ENCODE results near the gene VAV1.

Gene VAV1

DNA sequence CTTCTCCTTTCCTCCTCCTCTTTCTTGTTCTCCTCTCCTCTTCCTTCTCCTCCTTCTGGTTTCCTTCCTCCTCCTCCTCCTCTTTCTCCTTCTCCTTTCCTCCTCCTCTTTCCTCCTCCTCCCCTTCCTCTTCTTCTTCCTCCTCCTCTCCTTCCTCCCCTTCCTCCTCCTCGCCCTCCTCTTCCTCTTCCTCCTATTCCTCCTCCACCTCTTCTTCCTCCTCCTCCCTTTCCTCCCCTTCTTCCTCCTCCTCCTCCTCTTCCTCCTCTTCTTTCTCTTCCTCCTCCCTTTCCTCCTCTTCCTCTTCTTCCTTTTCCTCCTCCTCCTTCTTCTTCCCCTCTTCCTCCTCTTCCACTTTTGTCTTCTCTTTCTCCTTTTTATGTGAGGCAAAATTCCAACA lies 59.9 kb downstream of the VAV1 start:
- intact Hi-C loops (cut with DNase I) = no loop called here
- DNase-seq = no peak

DNA sequence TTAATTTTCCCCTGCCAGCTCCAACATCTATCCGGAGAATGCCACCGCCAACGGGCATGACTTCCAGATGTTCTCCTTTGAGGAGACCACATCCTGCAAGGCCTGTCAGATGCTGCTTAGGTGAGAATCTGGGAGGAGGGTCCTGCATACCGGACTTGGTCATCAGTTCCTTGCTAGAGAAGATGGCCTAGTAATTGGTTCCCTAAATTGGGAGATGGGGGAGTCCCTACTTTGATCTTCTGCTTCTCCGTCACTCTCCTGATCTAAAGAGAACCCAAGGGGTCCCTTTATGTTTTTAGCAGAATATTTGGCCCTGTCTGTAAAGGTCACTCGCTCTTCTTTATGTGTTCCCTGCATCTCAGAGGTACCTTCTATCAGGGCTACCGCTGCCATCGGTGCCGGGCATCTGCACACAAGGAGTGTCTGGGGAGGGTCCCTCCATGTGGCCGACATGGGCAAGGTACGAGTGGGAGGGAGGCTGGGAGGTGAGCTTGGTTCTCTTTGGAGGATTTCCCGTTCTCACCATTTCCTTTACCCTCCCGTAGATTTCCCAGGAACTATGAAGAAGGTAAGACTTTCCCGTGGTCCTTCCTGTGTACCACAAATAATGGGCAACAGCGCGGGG lies 60.8 kb downstream of the VAV1 start:
- intact Hi-C loops (cut with DNase I) = no loop called here
- peak in 1 of 10 donors; percentile 59 for DNase-seq

DNA sequence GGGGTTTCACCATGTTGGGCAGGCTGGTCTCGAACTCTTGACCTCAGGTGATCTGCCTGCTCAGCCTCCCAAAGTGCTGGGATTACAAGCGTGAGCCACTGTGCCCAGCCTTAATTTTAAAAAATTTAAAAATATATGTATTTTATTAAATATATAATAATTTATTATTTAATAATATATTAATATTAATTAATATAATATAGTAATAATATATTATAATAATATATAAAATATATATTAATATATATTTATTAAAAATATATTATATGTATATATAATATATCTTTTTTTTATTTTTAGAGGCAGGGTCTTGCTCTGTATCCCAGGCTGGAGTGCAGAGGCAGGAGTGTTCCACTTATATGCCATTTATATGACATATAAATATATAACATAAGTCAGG lies 61.9 kb downstream of the VAV1 start:
- no peak for DNase-seq
- intact Hi-C loops (cut with DNase I) = no loop called here

DNA sequence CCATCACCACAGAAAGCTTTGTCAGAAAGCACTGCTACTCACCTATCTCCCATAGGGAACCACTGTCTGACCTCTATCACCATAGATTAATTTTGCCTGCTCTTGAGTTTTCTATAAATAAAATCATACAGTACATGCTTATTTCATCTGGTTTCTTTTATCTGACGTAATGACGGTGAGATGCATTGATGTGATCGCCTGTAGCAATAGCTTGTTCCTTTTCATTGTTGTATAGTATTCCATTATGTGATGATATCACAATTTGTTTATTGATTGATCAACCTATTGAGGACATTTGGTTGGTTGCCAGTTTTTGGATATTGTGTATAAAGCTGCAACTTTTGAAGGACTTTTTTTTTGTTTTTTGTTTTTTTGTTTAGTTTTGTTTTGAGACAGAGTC lies 63.0 kb downstream of the VAV1 start:
- intact Hi-C loops (cut with DNase I) = no loop called here
- DNase-seq = no peak

DNA sequence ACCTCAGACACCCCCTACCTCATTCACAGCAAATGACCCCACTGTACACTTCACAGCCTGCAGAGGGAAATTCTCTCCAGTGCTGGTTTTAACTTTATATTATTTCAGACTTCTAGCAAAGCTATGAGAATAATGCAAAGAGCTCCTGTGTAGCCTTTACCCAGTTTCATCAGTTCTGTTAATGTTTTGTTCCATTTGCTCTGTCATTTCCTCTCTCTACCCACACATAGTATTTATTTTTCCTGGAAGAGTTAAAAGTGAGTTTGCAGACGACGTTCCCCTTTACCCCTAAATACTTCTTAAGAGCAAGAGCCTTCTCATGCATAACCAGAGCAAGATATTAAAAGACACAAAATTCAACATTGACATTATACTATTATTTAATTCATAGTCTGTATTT lies 65.0 kb downstream of the VAV1 start:
- intact Hi-C loops (cut with DNase I) = no loop called here
- no peak for DNase-seq

DNA sequence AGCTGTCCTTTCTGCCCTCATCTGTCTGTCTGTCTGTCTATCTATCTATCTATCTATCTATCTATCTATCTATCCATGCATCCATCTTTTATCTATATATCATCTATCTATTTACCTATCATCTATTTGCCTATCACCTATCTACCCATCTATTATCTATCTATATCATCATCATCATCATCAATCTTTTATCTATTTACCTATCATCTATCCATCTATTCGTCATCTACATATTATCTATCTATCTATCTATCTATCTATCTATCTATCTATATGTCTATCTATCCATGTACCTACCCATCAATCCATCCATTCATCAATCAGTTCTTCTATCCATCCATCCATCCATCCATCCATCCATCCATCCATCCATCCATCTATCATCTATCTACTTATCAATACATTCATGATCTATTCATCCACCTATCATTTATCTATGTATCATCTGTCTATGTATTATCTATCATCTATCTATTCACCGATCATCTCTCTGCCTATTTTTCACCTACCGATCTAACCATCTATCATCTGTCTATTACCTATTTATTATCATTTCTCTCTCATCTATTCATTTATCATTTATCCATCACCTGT lies 65.7 kb downstream of the VAV1 start:
- intact Hi-C loops (cut with DNase I) = no loop called here
- no peak for DNase-seq

DNA sequence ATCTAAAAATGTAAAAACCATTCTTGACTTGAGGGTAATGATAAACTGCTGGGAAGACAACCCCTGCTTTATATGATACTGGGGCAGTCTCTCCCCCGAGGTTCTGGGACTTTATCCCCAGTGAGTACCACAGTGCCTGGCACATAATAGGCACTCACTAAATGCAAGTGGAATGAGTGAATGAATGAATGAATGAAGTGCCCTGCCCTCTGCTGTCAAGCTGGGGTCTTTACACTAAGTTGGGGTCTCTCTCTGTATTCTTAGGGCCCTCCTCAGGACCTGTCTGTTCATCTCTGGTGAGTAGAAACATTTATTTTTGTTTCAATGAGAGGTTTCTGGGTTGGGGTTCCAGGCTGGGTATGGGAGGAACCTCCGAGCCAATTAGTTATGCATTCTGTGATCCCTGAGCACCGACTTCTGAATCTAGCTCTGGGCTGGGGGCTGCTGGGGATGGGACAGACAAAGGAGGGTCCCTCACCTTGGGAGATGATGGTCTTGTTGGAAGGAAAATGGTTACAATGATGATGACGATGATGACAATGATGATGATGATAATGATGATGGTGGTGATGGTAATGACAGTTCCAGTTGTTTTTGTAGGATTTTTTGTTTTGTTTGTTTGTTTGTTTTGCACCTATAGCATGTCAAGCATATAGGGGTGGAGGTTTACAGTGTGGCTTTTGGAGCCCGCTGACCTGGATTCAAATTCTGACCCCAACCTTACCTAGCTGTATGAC lies 70.5 kb downstream of the VAV1 start:
- intact Hi-C loops (cut with DNase I) = no loop called here
- peak in 1 of 10 donors; percentile 8 for DNase-seq

DNA sequence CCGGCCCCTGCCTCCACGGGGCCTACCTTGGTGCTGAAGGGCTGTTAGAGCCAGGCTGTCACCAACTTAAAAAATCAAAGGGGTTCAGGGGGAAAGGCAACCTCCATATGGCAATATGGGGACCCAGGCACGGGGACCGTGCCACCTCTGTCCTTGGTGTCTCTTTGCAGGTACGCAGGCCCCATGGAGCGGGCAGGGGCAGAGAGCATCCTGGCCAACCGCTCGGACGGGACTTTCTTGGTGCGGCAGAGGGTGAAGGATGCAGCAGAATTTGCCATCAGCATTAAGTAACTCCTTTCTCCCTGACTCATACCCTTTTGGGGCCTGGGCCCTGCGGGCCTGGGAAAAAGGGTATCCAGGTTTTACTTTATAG lies 75.3 kb downstream of the VAV1 start:
- peak in 1 of 10 donors; percentile 55 for DNase-seq
- intact Hi-C loops (cut with DNase I) = no loop called here

DNA sequence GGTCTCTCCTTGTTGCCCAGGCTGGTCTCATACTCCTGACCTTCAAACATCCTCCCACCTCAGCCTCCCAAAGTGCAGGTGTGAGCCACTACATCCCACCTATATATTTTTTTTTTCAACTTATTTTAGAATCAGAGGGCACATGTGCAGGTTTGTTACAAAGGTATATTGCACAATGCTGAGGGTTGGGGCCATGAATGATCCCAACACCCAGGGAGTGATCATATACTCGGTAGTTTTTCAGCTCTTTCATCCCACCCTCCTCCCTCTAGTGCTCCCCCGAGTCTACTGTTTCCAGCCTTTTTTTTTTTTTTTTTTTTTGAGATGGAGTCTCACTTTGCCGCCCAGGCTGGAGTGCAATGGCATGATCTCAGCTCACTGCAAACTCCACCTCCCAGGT lies 76.5 kb downstream of the VAV1 start:
- peak in 1 of 10 donors; percentile 9 for DNase-seq
- intact Hi-C loops (cut with DNase I) = no loop called here

DNA sequence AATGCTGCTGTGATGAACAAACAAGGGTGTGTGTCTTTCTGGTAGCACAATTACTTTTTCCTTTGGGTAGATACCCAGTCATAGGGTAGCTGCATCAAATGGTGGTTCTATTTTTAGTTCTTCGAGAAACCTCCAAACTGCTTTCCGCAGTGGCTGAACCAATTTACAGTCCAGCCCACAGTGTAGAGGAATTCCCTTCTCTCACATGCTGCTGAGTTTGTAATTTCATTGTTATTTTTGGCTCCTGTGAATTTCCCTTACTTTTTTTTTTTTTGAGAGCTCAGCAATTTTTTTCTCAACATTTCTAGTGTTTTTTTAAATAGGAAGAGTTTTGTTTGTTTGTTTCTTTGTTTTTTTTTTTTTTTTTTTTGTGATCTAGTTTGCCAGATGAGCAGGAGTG lies 77.4 kb downstream of the VAV1 start:
- intact Hi-C loops (cut with DNase I) = no loop called here
- DNase-seq = no peak

DNA sequence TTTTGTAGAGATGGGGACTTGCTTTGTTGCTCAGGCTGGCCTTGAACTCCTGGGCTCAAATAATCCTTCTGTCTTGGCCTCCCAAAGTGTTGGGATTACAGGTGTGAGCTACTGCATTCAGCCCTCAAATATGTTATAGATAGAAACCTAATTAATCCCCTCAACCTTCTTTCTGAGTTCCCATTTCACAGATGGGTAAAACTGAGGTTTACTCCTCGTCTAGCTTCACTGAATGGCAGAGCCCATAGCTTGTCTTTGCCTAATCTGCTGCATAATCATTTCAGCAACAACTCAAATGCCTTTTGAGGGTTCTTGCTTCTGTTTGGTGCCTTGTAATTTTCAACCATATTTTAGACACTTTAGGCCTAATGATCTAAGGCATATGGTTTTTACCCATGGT lies 78.9 kb downstream of the VAV1 start:
- intact Hi-C loops (cut with DNase I) = no loop called here
- DNase-seq = peak in 1 of 10 donors; percentile 0

DNA sequence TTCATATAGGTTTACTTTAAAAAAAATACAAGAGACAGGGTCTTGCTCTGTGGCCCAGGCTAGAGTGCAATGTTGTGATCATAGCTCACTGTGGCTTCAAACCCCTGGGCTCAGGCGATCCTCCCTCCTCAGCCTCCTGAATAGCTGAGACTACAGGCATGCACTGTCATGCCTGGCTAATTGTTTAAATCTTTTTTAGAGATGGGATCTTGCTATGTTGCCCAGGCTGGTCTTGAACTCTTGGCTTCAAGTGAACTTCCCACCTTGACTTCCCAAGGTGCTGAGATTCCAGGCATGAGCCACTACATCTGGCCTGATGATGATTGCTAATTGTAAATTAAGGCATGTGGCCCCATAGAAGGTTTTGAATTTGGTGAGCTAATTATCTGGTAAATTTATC lies 79.5 kb downstream of the VAV1 start:
- intact Hi-C loops (cut with DNase I) = no loop called here
- DNase-seq = peak in 1 of 10 donors; percentile 20

DNA sequence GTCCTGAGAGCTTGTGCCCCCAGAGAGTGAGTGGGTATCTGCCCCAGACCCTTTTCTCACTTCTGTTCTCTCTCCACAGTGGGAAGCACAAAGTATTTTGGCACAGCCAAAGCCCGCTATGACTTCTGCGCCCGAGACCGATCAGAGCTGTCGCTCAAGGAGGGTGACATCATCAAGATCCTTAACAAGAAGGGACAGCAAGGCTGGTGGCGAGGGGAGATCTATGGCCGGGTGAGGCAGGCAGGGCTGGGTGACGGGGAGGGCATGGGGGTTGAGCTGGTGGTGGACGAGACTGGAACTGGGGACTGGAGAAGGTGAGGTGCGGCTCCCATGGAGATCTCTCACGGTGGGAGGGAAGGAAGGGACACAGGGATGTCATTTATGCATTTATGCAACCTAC lies 81.4 kb downstream of the VAV1 start:
- intact Hi-C loops (cut with DNase I) = no loop called here
- DNase-seq = peak in 1 of 10 donors; percentile 45

DNA sequence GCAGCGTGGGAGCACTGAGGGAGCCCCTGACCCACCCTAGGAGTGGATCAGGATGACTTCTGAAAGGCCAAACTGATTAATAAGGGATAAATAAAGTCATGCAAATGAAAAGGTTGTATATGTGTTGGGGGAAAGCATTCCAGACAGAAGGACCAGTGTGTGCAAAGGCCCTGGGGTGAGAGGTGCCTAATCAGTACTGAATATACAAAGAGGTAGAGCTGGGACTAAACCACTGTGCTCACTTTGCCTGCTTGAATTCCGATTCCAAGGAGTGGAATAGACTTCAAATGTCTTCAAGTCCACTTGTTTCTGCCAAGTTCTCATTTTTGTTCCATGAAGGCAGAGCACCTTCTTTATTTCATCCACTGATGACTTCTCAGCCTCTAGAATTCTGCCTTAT lies 82.2 kb downstream of the VAV1 start:
- intact Hi-C loops (cut with DNase I) = no loop called here
- DNase-seq = peak in 1 of 10 donors; percentile 0

DNA sequence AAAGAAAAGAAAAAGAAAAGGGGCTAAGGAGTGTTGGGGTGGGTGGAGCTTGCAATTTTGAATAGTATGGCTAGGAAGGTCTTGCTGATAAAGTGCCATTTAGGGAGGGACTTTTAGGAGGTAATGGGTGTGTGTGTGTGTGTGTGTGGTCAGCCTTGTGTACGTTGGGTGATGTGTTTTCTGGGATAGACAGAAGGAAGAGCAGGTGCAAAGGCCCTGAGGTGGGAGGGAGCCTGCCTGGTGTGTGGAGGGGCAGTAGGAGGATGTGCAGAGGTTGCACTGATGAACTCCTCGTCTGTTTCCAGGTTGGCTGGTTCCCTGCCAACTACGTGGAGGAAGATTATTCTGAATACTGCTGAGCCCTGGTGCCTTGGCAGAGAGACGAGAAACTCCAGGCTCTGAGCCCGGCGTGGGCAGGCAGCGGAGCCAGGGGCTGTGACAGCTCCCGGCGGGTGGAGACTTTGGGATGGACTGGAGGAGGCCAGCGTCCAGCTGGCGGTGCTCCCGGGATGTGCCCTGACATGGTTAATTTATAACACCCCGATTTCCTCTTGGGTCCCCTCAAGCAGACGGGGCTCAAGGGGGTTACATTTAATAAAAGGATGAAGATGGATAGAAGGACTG lies 84.4 kb downstream of the VAV1 start:
- peak in 8 of 10 donors; percentile 15 to 93 (median 46) for DNase-seq
- intact Hi-C loops (cut with DNase I) = no loop called here

DNA sequence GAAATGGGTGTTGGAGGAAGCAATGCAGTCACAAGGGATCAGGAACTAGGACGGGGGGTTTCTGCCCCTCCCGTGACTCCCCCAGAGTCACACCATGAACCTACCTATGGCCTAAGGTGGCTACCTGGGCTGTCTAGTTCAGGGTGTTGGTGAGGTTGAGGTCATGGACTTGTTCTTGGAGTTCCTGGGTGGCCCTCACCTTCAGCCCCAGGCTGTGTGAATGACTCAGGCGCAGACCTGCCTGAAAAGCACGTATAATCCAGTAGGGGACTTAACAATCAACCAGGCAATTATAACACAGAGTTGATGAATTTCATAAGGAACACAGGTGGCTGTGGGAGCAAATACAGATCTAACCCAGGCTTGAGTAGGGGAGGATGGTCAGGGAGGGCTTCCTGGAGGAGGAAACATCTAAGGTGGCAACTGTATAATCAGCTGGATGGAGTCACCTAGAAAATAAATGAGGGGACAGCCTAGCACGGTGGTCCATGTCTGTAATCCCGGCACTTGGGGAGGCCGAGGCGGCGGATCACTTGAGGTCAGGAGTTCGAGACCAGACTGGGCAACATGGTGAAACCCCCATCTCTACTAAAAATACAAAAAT lies 89.3 kb downstream of the VAV1 start:
- intact Hi-C loops (cut with DNase I) = loop anchor here (1.0 to 2.0 kb wide), 2 partner anchors 119 to 345 kb away; no protein-coding TSS in a partner anchor

DNA sequence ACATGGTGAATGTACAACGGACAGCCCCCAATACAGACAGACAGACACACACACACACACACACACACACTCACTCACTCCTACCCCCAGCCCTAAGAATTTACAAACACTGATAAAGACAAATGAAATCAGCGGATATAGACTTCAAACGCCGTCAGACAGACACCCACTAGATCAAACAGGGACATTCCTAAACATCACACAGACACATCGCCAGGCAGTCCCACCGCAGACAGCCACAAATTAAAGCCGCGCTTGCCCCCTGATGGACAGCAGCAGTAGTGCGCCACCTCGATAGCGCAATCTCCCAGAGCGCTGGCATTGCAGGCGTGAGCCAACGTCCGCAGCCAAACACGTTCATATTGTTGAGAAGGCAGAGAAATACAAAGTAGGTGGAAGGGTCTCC lies 90.2 kb downstream of the VAV1 start:
- intact Hi-C loops (cut with DNase I) = loop anchor here (1.0 to 2.0 kb wide), 4 partner anchors 120 to 346 kb away; no protein-coding TSS in a partner anchor
- peak; percentile 36 to 95 (median 74) for DNase-seq

More for the DNA sequence above, 89.3 kb downstream of the VAV1 start:
- DNase-seq = peak in 1 of 10 donors; percentile 21

DNA sequence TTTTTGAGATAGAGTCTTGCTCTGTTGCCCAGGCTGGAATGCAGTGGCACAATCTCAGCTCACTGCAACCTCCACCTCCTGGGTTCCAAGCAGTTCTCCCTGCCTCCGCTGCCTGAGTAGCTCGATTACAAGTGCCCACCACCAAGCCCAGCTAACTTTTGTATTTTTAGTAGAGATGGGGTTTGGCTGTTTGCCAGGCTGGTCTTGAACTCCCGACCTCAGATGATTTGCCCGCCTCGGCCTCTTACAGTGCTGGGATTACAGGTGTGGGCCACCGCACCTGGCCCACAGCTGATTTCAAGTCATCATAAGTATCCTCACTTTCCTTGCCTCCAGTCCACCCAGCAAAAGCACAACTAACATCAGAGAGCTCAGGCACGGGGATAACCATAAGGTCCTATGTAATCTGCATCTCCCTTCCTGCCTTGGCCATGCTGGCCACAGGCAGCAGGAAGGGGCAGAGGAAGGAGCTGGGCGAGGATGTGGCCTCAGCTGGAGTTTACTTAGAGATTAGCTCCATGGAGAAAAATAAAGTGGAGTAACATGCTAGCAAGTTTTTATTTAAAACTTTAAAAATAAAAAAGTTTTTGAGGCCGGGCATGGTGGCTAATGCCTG lies 91.9 kb downstream of the VAV1 start:
- DNase-seq = peak in 1 of 10 donors; percentile 22
- intact Hi-C loops (cut with DNase I) = no loop called here

DNA sequence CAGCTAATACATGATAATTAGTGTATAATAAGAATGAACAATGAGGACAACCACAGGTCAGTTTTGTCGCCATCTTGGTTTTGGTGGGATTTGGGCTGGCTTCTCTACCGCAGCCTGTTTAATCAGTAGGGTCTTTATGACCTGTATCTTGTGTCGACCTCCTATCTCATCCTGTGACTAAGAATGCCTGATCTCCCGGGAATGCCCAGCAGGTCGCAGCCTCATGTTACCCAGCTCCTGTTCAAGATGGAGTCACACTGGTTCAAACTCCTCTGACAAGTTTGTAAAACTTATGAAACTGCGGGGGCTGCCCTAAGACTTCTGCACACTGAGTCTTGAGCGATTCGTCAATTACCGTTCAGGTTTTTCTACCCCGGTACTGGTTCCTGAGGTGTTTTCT lies 93.3 kb downstream of the VAV1 start:
- DNase-seq = peak in 1 of 10 donors; percentile 12
- intact Hi-C loops (cut with DNase I) = no loop called here

DNA sequence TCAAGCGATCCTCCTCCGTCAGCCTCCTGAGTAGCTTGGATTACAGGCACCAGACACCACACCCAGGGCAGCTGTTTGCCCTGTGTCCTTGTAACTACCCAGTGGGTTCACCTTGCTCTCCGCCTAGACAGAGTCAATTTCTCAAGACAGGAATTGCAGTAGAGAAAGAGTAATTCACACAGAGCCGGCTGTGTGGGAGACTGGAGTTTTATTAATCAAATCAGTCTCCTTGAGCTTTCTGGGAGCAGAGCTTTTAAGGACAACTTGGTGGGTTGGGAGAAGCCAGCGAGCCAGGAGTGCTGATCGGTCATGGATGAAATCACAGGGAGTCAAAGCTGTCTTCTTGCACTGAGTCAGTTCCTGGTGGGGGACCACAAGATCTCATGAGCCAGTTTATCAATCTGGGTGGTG lies 94.2 kb downstream of the VAV1 start:
- intact Hi-C loops (cut with DNase I) = no loop called here

More for the DNA sequence above, 94.2 kb downstream of the VAV1 start:
- peak in 1 of 10 donors; percentile 13 for DNase-seq

All from posterior cingulate gyrus (tissue), 11 donors.